ENCODE data around the gene LOXL3. TPM values are rescaled to one million over a fixed set of nuclear protein-coding genes. Genes with fewer than 3 reads are reported as not detected.

LOXL3 gene
- total RNA-seq: 6.1 TPM
- polyA plus RNA-seq (ENCODE audit: insufficient read depth in 1 of 8, insufficient read length in 8 of 8, low replicate concordance in 1 of 8): 10 to 100 TPM in 1 of 8 donors, 1 to 10 TPM in 7; 6.2 to 10.8 (median 7.1) TPM
- long read RNA-seq, donor 1: 0 reads
- long read RNA-seq, donor 2: 0 reads
- long read RNA-seq, donor 3, partial matches to known transcripts: 29 of 32 reads
- long read RNA-seq, donor 3, other reads (novel, unspliced or antisense): 0 of 32 reads
- long read RNA-seq, donor 4, partial matches to known transcripts: 0 of 1 reads
- long read RNA-seq, donor 4, other reads (novel, unspliced or antisense): 0 of 1 reads
- long read RNA-seq, donor 5, partial matches to known transcripts: 82 of 85 reads
- long read RNA-seq, donor 5, other reads (novel, unspliced or antisense): 0 of 85 reads
- long read RNA-seq, donor 6, partial matches to known transcripts: 41 of 64 reads
- long read RNA-seq, donor 6, other reads (novel, unspliced or antisense): 19 of 64 reads
- long read RNA-seq, donor 7, partial matches to known transcripts: 39 of 41 reads
- long read RNA-seq, donor 7, other reads (novel, unspliced or antisense): 0 of 41 reads
- long read RNA-seq, donor 8, partial matches to known transcripts: 0 of 1 reads
- long read RNA-seq, donor 8, other reads (novel, unspliced or antisense): 0 of 1 reads
- long read RNA-seq, donor 9, partial matches to known transcripts: 5 of 7 reads
- long read RNA-seq, donor 9, other reads (novel, unspliced or antisense): 0 of 7 reads
- long read RNA-seq, donor 10, partial matches to known transcripts: 21 of 30 reads
- long read RNA-seq, donor 10, other reads (novel, unspliced or antisense): 9 of 30 reads
- long read RNA-seq, donor 11, partial matches to known transcripts: 28 of 30 reads
- long read RNA-seq, donor 11, other reads (novel, unspliced or antisense): 0 of 30 reads

DNA sequence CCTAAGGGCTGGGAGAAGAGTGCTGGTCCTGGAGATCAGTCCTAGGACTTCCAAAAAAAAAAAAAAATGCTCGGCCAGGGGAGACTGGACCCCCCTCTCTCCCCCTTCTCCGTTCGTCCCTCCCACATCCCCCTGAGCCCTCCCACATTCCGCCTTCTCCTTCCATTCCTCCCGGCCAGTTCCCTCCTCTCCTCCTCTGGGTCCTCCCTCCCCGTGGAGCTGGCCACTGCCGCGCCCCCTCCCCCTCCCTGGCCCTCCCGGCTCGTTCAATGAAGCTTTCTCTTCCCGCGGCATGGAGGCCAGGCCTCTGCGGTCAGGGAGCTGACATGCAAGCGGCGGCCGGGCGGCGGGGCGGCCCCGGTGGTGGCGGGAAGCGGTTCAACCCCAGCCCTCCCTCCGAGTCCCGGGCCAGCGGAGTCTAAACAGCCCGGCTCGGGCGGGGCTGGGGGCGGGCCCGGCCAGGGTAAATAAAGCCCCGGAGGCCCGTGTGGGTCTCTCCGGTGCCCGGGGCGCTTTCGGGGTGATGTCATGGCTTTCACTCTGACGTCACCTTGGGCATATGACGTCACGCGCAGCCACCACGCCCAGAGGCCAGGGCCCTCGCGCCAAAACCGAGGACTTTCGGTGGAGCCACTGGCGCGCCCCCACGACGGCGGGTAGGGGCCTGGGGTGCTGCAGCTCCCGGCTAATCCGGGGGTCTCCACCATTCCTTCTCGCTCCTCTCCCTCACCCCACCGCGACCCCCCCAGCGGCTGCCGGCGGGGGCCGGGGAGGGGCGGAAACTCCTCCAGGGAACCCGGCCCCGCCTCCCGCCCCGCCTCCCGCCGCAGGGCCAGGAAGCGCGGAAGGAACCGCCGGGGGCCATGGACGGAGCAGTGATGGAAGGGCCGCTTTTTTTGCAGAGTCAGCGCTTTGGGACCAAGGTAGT lies at the start of gene LOXL3, which contains the start of gene DOK1:
Gene LOXL3 (minus strand): TSS at position 51 of the 928 bp plus-strand sequence. CDS start 1,308 bp downstream, outside the sequence.
Gene DOK1 (plus strand): TSS at position 829 of the 928 bp plus-strand sequence. CDS start 35 bp downstream, at position 864.
- under 1% methylated on average over 66 of the region's 73 CpGs for WGBS (ENCODE audit: insufficient coverage)
- Histone ChIP-seq H3K36me3 (ENCODE audit: control insufficient read depth, insufficient read depth, low read length) (peaks cover 6% of the 10 kb centered on the region), H3K27ac (ENCODE audit: low read length) (peak within 1 kb of the TSS; percentile 67), H3K4me3 (ENCODE audit: low read length) (peak within 1 kb of the TSS; percentile 71), H3K4me1 (ENCODE audit: control insufficient read depth, insufficient read depth, low read length) (peaks cover 34% of the 10 kb centered on the region), H3K9me3 (replicated peaks; ENCODE audit: control insufficient read depth, low read depth, low read length) (no peaks in the 10 kb centered on the region), H3K27me3 (ENCODE audit: control insufficient read depth, insufficient read depth, low read length) (peaks cover 7% of the 10 kb centered on the region)
- peak; percentile 96 for DNase-seq

- H3K4me1 ChIP-seq (ENCODE audit: control insufficient read depth, insufficient read depth, low read length): no peaks in the 10 kb centered on the region
- no CpG with 5 or more reads among the region's 1 CpG for WGBS (ENCODE audit: insufficient coverage)
- no peak for DNase-seq
- no peak overlapping the region for H3K4me3 ChIP-seq (ENCODE audit: low read length)
- no peaks in the 10 kb centered on the region for H3K36me3 ChIP-seq (ENCODE audit: control insufficient read depth, insufficient read depth, low read length)
- H3K27ac ChIP-seq (ENCODE audit: low read length): no peak overlapping the region
- H3K9me3 ChIP-seq (replicated peaks; ENCODE audit: control insufficient read depth, low read depth, low read length): no peaks in the 10 kb centered on the region
- H3K27me3 ChIP-seq (ENCODE audit: control insufficient read depth, insufficient read depth, low read length): peaks cover 8% of the 10 kb centered on the region
Measured at GRCh38 chr2:74602586-74603281, 49.0 kb upstream of the LOXL3 start.

DNA sequence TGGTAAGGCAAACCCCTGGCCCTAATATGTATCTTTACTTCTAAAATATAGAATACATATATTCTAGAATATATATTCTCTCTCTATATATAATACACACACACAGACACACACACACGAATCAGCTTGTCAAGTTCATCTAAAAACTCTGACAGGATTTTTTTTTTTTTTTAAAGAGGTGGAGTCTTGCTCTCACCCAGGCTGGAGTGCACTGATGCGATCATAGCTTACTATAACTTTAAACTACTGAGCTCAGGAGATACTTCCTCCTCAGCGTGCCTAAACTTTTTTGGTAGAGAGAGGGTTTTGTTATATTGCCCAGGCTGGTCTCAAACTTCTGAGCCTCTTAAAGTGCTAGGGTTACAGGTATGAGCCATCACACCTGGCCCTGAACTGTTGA lies 45.9 kb upstream of the LOXL3 start:
- H3K36me3 ChIP-seq (ENCODE audit: control insufficient read depth, insufficient read depth, low read length): no peaks in the 10 kb centered on the region
- no CpG with 5 or more reads among the region's 3 CpGs for WGBS (ENCODE audit: insufficient coverage)
- no peak overlapping the region for H3K27ac ChIP-seq (ENCODE audit: low read length)
- H3K9me3 ChIP-seq (replicated peaks; ENCODE audit: control insufficient read depth, low read depth, low read length): no peaks in the 10 kb centered on the region
- DNase-seq: no peak
- no peak overlapping the region for H3K4me3 ChIP-seq (ENCODE audit: low read length)
- peaks cover 9% of the 10 kb centered on the region for H3K27me3 ChIP-seq (ENCODE audit: control insufficient read depth, insufficient read depth, low read length)
- H3K4me1 ChIP-seq (ENCODE audit: control insufficient read depth, insufficient read depth, low read length): no peaks in the 10 kb centered on the region

- no peak overlapping the region for H3K4me3 ChIP-seq (ENCODE audit: low read length)
- H3K9me3 ChIP-seq (replicated peaks; ENCODE audit: control insufficient read depth, low read depth, low read length): no peaks in the 10 kb centered on the region
- 0% methylated on average over 1 of the region's 1 CpG for WGBS (ENCODE audit: insufficient coverage)
- no peaks in the 10 kb centered on the region for H3K36me3 ChIP-seq (ENCODE audit: control insufficient read depth, insufficient read depth, low read length)
- H3K27ac ChIP-seq (ENCODE audit: low read length): no peak overlapping the region
- peaks cover 6% of the 10 kb centered on the region for H3K27me3 ChIP-seq (ENCODE audit: control insufficient read depth, insufficient read depth, low read length)
- peak; percentile 30 for DNase-seq
- H3K4me1 ChIP-seq (ENCODE audit: control insufficient read depth, insufficient read depth, low read length): no peaks in the 10 kb centered on the region
Measured at GRCh38 chr2:74597410-74597809, 43.7 kb upstream of the LOXL3 start.

DNA sequence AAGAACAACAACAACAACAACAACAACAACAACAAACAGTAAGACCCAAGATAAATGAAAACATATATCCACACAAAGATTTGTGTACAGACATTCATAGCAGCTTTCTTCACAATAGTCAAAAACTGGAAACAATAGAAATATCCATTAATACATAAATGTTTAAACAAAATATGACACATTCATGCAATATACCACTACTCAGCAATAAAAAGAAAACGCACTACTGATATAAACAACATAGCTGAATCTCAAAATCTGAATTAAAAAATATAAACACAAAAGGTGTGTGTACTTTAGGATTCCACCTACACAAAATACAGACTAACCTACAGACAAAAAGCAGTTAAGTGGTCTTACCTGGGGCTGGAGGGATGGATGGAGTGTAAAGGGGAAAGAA lies 42.8 kb upstream of the LOXL3 start:
- no peak overlapping the region for H3K27ac ChIP-seq (ENCODE audit: low read length)
- WGBS (ENCODE audit: insufficient coverage): no CpG with 5 or more reads among the region's 1 CpG
- H3K27me3 ChIP-seq (ENCODE audit: control insufficient read depth, insufficient read depth, low read length): peaks cover 9% of the 10 kb centered on the region

DNA sequence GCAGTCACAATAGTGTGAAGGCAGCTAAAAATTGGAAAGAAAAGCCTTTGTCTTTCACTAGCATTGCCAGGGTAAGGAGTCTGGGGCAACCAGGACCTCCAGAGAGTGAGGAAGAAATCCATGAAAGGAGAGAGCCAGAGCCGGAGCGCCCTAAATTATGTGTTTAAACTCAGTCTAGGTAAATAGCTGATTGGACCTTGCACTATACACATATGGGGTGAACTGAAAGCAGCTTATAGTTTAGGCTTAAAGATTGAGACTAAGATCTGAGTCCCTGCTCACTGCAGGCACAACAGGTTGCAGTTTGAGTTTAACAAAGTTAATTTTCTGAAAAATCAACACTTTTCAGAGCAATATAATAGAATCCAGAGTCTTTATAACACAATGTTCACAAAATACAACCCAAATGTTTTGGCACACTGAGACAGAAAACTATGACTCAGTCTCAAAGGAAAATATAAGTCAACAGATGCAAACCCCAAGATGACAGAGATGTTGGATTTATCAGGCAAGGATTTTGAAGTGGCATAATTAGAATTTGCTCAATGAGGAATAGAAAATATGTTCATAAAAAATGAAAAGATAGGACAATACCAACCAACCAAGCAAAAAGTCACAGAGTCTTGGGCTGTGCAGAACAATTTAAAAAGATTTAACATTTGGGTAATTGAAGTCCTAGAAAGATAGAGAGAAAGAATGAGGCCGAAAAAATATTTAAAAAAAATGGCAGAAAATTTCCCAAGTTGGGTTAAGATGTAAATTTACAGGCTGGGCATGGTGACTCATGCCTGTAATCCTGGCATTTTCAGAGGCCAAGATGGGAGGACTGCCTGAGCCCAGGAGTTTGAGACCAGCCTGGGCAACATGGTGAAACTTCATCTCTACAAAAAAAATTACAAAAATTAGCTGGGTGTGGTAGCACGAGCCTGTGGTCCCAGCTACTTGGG lies 40.4 kb upstream of the LOXL3 start:
- H3K27me3 ChIP-seq (ENCODE audit: control insufficient read depth, insufficient read depth, low read length): peaks cover 17% of the 10 kb centered on the region

More for the DNA sequence above, 42.8 kb upstream of the LOXL3 start:
- DNase-seq: no peak
- no peak overlapping the region for H3K4me3 ChIP-seq (ENCODE audit: low read length)
- no peaks in the 10 kb centered on the region for H3K9me3 ChIP-seq (replicated peaks; ENCODE audit: control insufficient read depth, low read depth, low read length)
- no peaks in the 10 kb centered on the region for H3K4me1 ChIP-seq (ENCODE audit: control insufficient read depth, insufficient read depth, low read length)
- H3K36me3 ChIP-seq (ENCODE audit: control insufficient read depth, insufficient read depth, low read length): no peaks in the 10 kb centered on the region

DNA sequence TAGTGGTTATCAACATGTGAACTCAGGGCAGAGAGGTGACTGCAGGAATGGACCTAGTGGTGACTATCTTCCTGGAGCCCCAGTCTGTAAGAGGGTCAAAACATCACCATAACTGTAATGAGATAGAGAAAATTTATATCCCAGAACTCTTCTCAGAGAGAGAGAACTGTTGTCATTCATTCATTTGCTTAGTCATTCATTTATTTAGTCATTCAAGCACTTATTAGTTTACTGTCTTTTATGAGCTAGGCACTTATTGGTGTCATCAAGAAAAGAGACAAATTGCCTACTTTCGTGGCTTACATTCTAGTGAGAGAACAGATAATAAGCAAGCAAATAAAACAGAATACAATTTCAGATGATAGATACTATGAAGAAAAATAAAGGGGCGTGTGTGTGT lies 34.9 kb upstream of the LOXL3 start:
- Histone ChIP-seq H3K9me3 (replicated peaks; ENCODE audit: control insufficient read depth, low read depth, low read length) (no peaks in the 10 kb centered on the region), H3K27me3 (ENCODE audit: control insufficient read depth, insufficient read depth, low read length) (peaks cover 12% of the 10 kb centered on the region), H3K4me1 (ENCODE audit: control insufficient read depth, insufficient read depth, low read length) (no peaks in the 10 kb centered on the region), H3K36me3 (ENCODE audit: control insufficient read depth, insufficient read depth, low read length) (no peaks in the 10 kb centered on the region), H3K27ac (ENCODE audit: low read length) (no peak overlapping the region), H3K4me3 (ENCODE audit: low read length) (no peak overlapping the region)
- WGBS (ENCODE audit: insufficient coverage): no CpG with 5 or more reads among the region's 2 CpGs
- DNase-seq: no peak

More for the DNA sequence above, 40.4 kb upstream of the LOXL3 start:
- Histone ChIP-seq H3K9me3 (replicated peaks; ENCODE audit: control insufficient read depth, low read depth, low read length) (no peaks in the 10 kb centered on the region), H3K4me3 (ENCODE audit: low read length) (no peak overlapping the region), H3K4me1 (ENCODE audit: control insufficient read depth, insufficient read depth, low read length) (no peaks in the 10 kb centered on the region), H3K27ac (ENCODE audit: low read length) (no peak overlapping the region), H3K36me3 (ENCODE audit: control insufficient read depth, insufficient read depth, low read length) (no peaks in the 10 kb centered on the region)
- DNase-seq: no peak
- 81% methylated on average over 3 of the region's 4 CpGs for WGBS (ENCODE audit: insufficient coverage)

- Histone ChIP-seq H3K36me3 (ENCODE audit: control insufficient read depth, insufficient read depth, low read length) (no peaks in the 10 kb centered on the region), H3K27me3 (ENCODE audit: control insufficient read depth, insufficient read depth, low read length) (peaks cover 12% of the 10 kb centered on the region), H3K4me1 (ENCODE audit: control insufficient read depth, insufficient read depth, low read length) (peaks cover 2% of the 10 kb centered on the region), H3K27ac (ENCODE audit: low read length) (no peak overlapping the region), H3K4me3 (ENCODE audit: low read length) (no peak overlapping the region), H3K9me3 (replicated peaks; ENCODE audit: control insufficient read depth, low read depth, low read length) (no peaks in the 10 kb centered on the region)
- peak; percentile 86 for DNase-seq
- 10% methylated on average over 2 of the region's 6 CpGs for WGBS (ENCODE audit: insufficient coverage)
Measured at GRCh38 chr2:74587664-74588277, 34.0 kb upstream of the LOXL3 start.
